GM21723 (cell line): ENCODE measurements around the gene PARP14.
"Not testable (repeated sequence)": the region's sequence is repeated elsewhere in the genome, so short reads cannot be mapped to it uniquely, and the experiment has no call there.

Experiments used
- ATAC-seq: cut with Tn5 transposase; IDR thresholded peaks from one replicate; pipeline ENCODE4 v1.9.1; 2021; ENCODE audit warnings: mild to moderate bottlenecking, moderate library complexity; ENCODE audit not compliant: unreplicated experiment

PARP14 gene

DNA sequence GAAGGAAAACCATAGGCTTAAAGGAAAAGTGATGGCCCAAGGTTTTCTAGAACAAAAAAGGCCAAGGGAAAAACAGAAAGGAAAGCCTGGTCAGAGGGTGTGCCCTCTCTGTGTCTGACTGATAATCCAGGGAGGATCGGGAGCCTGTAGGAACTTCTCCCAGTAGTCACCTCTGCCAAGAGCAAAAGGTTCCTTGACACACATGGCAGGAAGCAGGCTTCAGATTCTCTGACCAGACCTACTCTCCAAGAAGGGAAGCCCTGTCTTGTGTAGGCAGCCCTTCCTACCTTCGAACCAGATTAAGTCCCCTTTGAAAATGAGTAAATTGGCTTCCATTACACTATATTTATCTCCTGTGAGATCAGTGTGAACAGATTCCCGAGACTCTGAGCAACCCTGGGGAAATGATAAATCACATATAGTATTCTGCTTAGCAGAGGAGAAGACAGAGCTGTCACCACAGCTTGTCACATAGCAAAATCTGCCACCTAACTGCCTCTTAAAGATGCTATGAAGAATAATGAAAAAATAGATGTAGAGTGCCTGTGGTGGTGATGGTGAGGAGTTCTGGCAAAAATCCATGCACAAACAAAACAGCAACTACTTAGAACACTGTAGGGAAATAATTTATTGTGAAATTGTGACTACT is 38.8 kb downstream of the PARP14 start:
- ATAC-seq, result no peak

DNA sequence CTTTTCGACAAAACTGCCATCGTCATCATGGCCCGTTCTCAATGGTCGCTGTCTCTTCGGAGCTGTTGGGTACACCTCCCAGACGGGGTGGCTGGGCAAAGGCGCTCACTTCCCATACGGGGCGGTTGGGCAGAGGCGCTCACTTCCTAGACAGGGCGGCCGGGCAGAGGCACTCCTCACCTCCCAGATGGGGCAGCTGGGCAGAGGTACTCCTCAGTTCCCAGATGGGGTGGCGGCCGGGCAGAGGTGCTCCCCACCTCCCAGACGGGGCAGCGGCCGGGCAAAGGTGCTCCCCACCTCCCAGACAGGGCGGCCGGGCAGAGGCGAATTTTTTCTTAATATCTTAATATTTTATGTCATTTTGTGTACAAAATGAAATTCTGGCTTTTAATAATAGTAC is 44.5 kb downstream of the PARP14 start:
- ATAC-seq, result no peak

DNA sequence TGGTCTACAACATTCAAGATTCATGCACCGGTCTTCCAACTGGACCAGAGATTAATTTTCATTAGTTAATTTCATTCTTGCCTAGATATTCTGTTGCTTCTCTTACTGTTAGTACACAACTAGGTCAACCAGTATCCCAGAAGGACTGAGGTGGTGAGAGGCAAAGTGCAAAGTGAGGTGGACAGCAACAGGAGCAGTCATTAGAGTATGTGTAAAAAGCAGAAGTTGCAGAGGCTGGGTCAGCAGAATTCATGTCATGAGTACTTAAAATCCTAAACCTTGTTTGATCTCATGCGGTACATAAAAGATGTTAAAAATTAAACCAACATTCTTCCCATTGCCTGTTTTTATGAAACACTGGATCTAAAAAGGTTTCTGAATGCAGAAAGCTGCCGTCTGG is 46.7 kb downstream of the PARP14 start:
- no peak for ATAC-seq

DNA sequence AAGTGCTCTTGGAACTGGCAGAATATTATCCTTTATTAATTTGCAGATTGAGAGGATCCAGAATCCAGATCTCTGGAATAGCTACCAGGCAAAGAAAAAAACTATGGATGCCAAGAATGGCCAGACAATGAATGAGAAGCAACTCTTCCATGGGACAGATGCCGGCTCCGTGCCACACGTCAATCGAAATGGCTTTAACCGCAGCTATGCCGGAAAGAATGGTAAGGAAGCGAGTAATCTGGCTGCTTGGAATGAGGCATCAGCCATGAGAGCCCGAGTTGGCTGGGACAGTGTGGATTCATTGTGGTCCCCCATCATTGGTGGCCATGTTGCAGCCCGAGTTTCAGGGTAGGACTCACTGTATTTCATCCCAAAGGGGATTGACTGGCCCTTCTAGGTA is 47.1 kb downstream of the PARP14 start:
- ATAC-seq, result no peak

DNA sequence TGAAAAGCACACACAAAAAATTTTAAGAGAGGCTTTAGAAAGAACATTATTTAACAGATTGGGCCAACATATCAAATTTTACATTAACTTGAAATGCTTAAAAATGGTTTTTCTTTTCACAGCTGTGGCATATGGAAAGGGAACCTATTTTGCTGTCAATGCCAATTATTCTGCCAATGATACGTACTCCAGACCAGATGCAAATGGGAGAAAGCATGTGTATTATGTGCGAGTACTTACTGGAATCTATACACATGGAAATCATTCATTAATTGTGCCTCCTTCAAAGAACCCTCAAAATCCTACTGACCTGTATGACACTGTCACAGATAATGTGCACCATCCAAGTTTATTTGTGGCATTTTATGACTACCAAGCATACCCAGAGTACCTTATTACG is 47.5 kb downstream of the PARP14 start:
- ATAC-seq, result no peak

DNA sequence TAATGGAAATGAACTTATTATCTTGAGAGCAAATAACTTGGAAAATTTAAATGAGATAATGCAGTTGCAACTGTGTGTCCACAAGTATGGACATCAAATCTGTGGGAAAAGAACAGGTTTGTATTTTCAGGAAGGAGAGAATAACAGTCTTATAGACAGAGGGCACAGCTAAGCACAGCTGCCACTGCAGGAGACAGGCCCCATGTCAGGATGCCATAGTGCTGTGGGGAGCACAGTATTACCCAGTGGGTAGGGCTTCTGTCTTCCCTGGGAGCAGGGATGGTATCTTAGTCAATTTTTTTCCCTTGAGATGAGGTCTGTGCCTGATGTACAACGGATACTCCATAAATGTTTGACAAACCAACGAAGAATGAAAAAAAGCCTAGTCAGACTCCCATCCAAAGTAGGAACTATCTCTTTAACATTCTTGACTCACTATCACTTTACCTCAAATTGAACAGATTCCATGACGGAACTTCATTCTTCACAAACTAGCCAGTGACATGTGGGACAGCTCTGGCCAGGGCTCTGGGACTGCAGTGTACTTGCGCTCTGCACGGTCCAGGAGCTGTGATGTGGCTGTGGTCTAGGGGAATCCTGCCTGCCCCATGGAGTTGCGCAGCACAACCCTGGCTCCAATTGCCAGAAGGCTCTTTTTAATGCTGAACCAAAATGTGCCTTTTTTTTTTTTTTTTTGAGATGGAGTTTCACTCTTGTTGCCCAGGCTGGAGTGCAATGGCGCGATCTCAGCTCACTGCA is 48.3 kb downstream of the PARP14 start:
- no peak for ATAC-seq

DNA sequence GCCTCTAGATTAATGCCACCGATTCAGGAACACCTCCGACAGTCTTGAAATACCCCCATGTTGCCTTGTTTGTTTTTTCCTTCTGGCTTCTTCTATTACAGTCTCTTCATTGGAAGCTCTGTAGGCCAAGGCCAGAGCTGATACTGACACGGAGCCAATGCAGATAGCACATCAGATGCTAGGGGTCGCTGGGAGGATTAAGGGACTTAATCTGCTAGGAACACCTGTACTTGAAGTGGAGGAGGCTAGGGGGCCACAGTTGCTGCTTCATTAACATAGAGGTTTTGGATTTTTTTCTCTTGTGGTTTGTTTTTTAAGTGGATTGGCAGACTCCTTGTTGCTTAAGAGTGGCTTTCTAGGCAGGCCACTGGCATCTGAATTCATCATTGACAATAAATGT is 49.6 kb downstream of the PARP14 start:
- ATAC-seq, result no peak

DNA sequence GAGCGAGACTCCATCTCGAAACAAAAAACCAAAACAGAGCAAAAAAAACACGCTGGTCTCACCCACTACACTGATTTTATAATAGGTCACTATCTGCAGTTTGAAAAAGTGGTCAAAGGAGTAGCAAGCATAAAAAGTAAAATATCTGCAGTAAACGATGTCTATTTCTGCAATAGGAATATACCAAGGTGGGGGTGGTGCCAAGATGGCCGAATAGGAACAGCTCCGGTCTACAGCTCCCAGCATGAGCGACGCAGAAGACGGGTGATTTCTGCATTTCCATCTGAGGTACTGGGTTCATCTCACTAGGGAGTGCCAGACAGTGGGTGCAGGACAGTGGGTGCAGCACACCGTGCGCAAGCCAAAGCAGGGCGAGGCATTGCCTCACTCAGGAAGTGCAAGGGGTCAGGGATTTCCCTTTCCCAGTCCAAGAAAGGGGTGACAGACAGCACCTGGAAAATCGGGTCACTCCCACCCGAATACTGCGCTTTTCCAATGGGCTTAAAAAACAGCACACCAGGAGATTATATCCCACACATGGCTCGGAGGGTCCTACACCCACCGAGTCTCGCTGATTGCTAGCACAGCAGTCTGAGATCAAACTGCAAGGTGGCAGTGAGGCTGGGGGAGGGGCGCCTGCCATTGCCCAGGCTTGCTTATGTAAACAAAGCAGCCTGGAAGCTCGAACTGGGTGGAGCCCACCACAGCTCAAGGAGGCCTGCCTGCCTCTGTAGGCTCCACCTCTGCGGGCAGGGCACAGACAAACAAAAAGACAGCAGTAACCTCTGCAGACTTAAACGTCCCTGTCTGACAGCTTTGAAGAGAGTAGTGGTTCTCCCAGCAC is 52.3 kb downstream of the PARP14 start:
- not testable (repeated sequence) for ATAC-seq

DNA sequence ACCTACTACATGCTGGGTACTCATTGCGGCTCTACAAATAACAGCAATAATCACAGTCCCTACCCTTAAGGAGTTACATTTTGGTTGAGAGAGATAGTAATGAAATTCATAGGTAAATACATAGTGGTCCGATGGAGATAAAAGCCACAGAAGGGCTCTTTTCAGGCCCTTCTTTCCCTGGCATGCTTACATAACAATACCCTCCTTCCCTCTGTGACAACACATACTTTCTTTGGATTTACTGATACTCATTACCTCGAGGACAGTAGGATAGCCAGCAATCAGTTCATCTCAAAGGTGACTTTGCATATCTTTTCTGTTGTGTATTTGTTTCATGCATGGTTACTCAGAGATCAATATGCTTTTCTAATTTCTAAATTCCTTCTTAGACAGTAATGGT is 58.5 kb downstream of the PARP14 start:
- no peak for ATAC-seq

DNA sequence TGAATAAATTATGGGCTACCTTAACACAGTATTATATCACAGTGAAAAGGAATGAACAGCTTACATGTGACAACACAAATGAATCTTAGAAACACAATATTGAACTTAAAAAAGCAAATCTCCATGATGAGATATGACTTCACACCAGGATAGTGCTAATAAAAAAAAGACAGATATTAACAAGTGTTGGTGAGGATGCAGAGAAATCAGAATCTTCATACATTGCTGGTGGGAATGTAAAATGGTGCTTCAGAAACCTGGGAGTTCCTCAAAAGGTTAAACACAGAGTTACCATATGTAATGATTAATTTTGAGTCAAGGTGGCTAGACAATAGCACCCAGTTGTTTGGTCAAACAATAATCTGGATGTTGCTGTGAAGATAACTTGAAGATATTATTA is 61.6 kb downstream of the PARP14 start:
- no peak for ATAC-seq

DNA sequence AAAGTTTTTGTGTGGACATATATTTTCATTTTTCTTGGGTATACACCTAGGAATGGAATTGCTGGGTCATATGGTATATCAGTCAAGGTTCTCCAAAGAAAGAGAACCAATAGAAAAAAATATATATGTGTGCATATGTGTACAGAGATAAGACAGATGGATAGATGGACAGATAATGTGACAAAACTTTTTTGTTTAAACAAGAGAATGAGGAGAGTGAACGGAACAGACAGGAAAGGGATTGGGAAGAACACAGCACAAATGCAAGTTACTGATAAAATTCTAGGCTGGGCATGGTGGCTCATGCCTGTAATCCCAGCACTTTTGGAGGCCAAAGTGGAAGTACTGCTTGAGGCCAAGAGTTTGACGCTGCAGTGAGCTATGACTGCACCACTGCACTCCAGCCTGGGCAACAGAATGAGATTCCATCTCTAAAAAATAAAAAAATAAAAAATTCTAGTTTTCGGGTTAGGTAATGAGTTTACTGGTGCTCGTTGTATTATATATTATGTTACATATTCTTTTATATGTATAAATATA is 63.0 kb downstream of the PARP14 start:
- no peak for ATAC-seq

DNA sequence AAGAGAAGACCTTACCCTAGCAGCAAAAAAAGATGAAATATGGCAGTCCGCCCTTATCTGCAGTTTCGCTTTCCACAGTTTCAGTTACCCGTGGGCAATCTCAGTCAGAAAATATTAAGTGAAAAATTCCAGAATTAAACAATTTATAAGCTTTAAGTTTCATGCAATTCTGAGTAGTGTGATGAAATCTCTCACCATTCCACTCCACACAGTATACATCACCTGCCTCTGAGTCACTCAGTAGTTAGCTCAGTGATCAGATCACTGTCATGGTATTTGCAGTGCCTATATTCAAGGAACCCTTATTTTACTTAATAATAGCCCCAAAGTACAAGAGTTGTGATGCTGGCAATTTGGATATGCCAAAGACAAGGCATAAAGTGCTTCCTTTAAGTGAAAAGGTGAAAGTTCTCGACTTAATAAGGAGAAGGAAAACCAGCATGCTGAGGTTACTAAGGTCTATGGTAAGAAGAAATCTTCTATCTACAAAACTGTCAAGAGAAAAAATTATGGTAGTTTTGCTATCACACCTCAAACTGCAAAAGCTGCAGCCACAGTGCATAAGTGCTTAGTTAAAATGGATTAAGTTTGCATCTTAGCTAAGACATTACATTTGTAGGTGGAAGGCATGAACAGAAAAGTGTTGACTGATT is 64.9 kb downstream of the PARP14 start:
- ATAC-seq, result no peak

DNA sequence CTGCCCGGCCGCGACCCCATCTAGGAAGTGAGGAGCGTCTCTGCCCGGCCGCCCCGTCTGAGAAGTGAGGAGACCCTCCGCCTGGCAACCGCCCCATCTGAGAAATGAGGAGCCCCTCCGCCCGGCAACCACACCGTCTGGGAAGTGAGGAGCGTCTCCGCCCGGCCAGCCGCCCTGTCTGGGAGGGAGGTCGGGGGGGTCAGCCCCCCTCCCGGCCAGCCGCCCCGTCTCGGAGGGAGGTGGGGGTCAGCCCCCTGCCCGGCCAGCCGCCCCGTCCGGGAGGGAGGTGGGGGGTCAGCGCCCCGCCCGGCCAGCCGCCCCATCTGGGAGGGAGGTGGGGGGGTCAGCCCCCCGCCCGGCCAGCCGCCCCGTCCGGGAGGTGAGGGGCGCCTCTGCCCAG is 66.7 kb downstream of the PARP14 start:
- not testable (repeated sequence) for ATAC-seq

DNA sequence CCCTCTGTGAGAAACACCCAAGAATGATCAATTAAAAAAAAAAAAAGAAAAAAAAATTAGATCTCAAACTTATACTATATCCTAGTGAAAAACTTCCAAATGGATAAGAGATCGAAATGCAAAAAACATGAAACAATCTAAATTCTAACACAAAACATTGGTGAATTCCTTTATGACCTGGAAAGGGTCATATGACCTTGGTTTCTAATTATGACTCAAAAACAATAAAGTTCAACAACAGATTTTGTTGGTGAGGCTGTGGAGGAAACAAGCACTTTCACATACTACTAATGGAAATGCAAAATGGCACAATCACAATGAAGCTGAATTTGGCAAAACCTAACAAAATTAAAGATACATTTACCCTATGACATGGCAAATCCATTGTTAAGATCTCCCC is 67.7 kb downstream of the PARP14 start:
- no peak for ATAC-seq

DNA sequence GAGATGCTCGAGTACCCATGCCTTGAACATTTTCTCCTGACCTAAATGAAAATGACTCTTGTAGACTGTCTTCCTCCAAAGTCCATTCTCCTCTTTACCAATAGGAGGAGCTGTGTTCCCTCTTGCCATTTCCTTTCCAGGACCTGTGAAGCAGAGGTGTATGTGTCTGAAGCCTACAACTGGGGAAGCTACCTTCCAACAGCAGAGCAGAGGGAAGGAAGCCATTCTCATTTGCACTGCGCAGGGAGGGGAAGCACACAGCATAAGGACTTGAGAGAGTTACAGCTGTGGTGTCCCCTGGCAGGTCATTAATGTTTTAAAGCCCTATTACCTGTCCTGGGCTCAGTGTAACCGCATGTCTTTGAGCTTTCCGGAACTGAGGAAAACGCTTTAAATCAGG is 74.3 kb downstream of the PARP14 start:
- ATAC-seq, result peak; percentile 60

DNA sequence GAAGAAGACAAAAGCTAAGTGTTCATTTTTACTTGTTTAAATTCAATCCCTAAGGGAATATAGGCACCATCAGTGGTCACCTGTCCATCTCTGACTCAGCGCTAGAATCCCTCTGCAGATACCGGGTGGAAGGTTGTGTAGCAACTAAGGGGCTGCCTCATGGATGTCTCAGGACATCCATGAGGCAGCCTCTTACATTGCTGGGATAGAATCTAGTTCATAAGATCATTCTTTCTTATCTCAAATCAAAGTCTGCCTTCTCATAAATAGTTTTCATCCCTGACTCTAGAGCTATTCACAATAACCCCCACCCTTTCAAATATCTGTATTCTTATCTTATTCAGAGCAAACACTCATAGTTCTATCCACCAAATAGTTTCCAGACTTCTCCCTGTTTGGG is 74.9 kb downstream of the PARP14 start:
- ATAC-seq, result no peak

DNA sequence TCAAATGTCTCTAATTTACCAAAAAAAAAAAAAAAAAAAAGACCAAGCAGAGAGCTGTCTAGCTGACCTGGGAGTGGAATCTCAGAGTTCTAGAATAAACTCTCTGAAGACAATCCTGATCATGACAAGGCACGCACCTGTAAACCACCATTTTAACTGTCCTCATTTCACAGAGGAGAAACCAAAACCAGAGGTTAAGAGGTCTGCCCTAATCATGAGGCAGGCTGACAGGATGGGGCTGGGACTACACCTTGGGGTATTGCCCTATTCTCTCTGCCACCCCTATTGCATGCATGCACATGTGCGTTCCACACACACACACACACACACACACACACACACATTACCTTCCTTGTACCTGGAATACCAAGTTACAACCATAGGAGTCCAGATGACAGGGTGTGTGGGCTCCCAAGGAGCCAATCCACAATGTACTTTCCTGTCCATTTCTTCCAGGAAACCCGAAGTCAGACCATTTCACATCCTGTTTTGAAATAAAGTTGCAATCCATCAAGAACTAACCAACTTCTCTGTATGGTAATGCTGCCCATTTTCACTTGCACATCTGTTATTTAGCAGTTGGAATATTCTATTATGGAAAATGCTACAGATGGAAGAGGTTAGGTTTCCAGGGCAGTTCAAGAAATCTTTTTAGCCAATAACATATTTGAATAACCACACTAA is 78.4 kb downstream of the PARP14 start:
- ATAC-seq, result no peak

DNA sequence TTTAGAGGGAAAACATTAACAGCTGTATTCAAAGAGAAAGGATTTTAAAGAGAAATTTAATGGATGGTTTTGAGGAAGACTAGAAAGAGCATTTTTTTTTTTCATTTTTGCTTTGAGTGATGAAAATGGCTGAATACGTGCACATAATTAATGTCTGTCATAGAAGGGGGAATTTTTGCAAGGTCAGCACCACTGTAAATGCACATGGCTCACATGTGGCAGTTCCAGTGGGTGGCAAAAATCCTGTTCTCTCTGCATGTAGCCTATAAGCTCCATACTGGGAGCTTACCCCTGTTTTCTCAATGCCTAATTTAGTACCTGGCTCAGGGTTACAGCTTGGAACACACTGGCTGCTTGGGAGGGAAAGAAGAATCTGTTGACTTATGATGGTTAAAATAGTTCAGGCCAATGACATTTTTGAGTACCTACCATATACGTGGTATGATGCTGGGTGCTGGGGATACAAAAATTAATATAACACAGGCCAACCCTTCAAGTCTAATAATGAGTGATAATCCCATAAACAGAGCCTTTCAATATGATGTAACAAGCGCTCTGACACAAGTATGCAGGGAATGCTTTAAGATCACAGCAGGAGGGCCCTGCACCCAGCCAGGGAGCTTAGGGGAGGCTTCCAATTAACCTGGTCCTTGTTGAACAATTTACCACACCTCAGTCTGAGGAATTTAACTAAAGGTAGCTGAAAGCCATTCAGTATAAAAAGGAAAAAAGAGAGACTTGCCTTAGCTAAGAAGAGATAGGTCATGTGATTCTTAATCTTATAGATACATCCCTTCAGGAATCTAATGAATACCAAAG is 80.0 kb downstream of the PARP14 start:
- ATAC-seq, result no peak

DNA sequence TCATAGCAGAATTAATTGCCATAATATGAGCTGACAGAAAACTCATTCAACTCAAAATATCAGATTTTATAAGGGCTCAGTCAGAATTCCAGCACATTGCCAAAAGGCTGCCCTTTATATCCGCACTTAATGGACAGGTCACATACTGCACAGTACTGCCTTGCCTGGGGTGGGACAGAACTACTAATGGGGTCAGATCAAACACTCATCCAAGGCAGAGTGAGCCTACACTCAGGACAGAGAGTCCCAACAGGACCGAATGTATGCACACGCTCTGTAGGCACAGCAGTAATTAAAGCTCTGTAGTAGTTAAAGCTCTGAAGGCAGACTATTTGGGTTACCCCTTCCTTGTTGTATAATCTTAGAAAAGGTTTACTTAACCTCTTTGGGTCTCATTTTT is 85.8 kb downstream of the PARP14 start:
- no peak for ATAC-seq
